CD4-positive, alpha-beta T cell treated with Interleukin-4 for 1 hour (primary cell): ENCODE results near the gene IL16.

Experiments used
- DNase-seq, 2 donors: peaks; one replicate each; pipeline ENCODE4 v3.0.0-alpha.2; 2020 to 2022

The IL16 gene

GRCh38 chr15:81257435-81257834 is 60.8 kb downstream of the IL16 start:
- DNase-seq, result no peak

GRCh38 chr15:81258455-81258854 is 61.8 kb downstream of the IL16 start:
- DNase-seq, result no peak

GRCh38 chr15:81259760-81260298 is 63.1 kb downstream of the IL16 start:
- DNase-seq, result no peak

GRCh38 chr15:81261172-81261811 is 64.6 kb downstream of the IL16 start:
- no peak for DNase-seq

- no peak for DNase-seq
These were observed 66.8 kb downstream of the IL16 start for GRCh38 chr15:81263477-81263876.

- no peak for DNase-seq
These were observed 67.6 kb downstream of the IL16 start for GRCh38 chr15:81264072-81264857.

GRCh38 chr15:81265256-81265943 is 68.7 kb downstream of the IL16 start:
- DNase-seq, result no peak

GRCh38 chr15:81265944-81266775 is 69.5 kb downstream of the IL16 start:
- peak; percentile 80 to 84 for DNase-seq

GRCh38 chr15:81268340-81268739 is 71.7 kb downstream of the IL16 start:
- no peak for DNase-seq

GRCh38 chr15:81268881-81269601 is 72.4 kb downstream of the IL16 start:
- no peak for DNase-seq

- DNase-seq, result no peak
These were observed 73.5 kb downstream of the IL16 start for GRCh38 chr15:81270188-81270587.

GRCh38 chr15:81270781-81271491 is 74.3 kb downstream of the IL16 start:
- no peak for DNase-seq

GRCh38 chr15:81271761-81272644 is 75.3 kb downstream of the IL16 start:
- DNase-seq, result no peak

GRCh38 chr15:81273200-81273599 is 76.5 kb downstream of the IL16 start:
- no peak for DNase-seq

- no peak for DNase-seq
These were observed 77.2 kb downstream of the IL16 start for GRCh38 chr15:81273855-81274254.

- DNase-seq, result no peak
These were observed 77.6 kb downstream of the IL16 start for GRCh38 chr15:81274255-81274654.

GRCh38 chr15:81274931-81275707 is 78.4 kb downstream of the IL16 start:
- DNase-seq, result peak; percentile 84 to 85

- DNase-seq, result no peak
These were observed 79.2 kb downstream of the IL16 start for GRCh38 chr15:81275711-81276392.

- DNase-seq, result no peak
These were observed 80.3 kb downstream of the IL16 start for GRCh38 chr15:81276967-81277366.
